Tibial nerve (tissue), 4 donors: ENCODE measurements around the gene TRPV5. TPM values are rescaled to one million over a fixed set of nuclear protein-coding genes. Genes with fewer than 3 reads are reported as not detected.

ENCODE experiments used
- DNase-seq, 2 donors: peaks; one replicate each; pipeline ENCODE4 v3.0.0-alpha.2; 2019; ENCODE audit warnings: low spot score in 2 of 2
- H3K27ac ChIP-seq, 4 donors: fragments of 200-600 bp; sonication (generic) in 3 of 4; one replicate each; pipeline ENCODE4 v1.5.1; 2017 to 2019; ENCODE audit warnings: mild to moderate bottlenecking in 1 of 4
- H3K27me3 ChIP-seq, 2 donors: fragments of 200-600 bp; sonication (generic) in 1 of 2; one replicate each; pipeline versions ENCODE4 v1.5.1 to v1.6.0; 2017 to 2019
- H3K36me3 ChIP-seq, 3 donors: fragments of 200-600 bp; sonication (generic); one replicate each; pipeline ENCODE4 v1.5.1; 2018 to 2019
- H3K4me1 ChIP-seq, 4 donors: fragments of 200-600 bp; sonication (generic) in 3 of 4; one replicate each; pipeline ENCODE4 v1.5.1; 2017 to 2019
- H3K4me3 ChIP-seq, 4 donors: fragments of 200-600 bp; sonication (generic) in 3 of 4; one replicate each; pipeline ENCODE4 v1.5.1; 2017 to 2019; ENCODE audit warnings: mild to moderate bottlenecking in 1 of 4, moderate library complexity in 1 of 4
- H3K9me3 ChIP-seq, 4 donors: fragments of 200-600 bp; sonication (generic) in 3 of 4; one replicate each; pipeline ENCODE4 v1.5.1; 2017 to 2019
- CTCF ChIP-seq, 5 experiments: fragments of 200-600 bp in 3 of 5; fragments of 450-650 bp in 2 of 5; sonication (generic) in 3 of 5; IDR thresholded peaks; one replicate each; pipeline ENCODE4 v1.5.1; 2016 to 2019; ENCODE audit warnings: antibody characterized with exemption in 5 of 5, mild to moderate bottlenecking in 3 of 5, moderate library complexity in 2 of 5
- EP300 ChIP-seq, 2 donors: sonication (generic); formaldehyde crosslinking; IDR thresholded peaks; one replicate each; pipeline ENCODE4 v1.6.1; 2017; ENCODE audit warnings: antibody characterized with exemption in 2 of 2, mild to moderate bottlenecking in 1 of 2
- POLR2A ChIP-seq, 2 donors: fragments of 450-650 bp; IDR thresholded peaks; one replicate each; pipeline ENCODE4 v1.6.1; 2017; ENCODE audit warnings: antibody characterized with exemption in 2 of 2, mild to moderate bottlenecking in 2 of 2, moderate library complexity in 2 of 2
- WGBS, 2 donors: methylation state at CpG; one replicate each; pipeline ENCODE4 v1.1.5; 2018; 5-methylcytosine and 5-hydroxymethylcytosine counted together
- total RNA-seq, 4 donors: library from RNA; depleted of rRNA; stranded (reverse); fragments of >200 nt; gene quantifications; one replicate each; pipeline ENCODE4 v1.1.0, GENCODE V29; 2016

TRPV5 gene
- total RNA-seq, 4 donors from 2014 or later, result 0.20 to 0.21 TPM; not detected in 2

DNA sequence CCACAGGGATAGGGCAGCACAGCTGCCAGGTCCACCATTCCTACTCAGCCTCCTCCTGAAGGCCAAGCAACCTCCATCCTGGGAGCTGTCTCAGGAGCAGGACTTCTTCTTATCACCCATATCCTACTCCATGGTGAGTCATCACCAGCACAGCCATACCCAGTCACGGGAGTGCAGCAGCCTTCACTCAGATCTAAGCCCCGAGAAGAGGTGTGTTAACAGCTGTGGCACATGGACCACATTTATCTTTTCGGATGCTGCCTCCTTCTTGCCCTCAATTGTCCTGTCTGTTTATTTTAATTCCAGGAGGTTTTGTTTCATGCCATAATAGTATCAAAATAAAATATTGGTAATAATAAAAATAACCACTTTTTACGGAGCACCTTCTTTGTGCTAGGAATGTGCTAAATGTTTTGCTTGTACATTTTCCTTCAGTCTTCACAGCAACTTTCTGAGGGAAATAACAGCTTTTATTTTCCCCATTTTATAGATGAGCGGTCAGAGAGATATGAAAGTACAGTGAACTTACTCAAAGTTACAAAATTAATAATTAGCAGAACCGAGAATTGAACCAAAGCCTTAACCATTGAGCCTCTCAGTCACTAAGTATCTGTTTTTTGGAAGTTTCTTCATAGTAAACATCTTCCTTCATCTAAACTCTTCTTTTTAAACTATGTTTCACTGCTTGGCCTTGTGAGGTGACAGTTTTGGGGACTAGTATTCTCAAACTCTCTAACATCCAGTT, 31.1 kb upstream of the TRPV5 start:
- Histone ChIP-seq H3K9me3 (no peaks in the 10 kb centered on the region), H3K36me3 (no peaks in the 10 kb centered on the region), H3K27ac (no peak overlapping the region), H3K27me3 (no peaks in the 10 kb centered on the region), H3K4me3 (no peak overlapping the region), H3K4me1 (no peaks in the 10 kb centered on the region)
- TF ChIP-seq EP300 (IDR thresholded peaks at IDR 0.05) (no peak), CTCF (IDR thresholded peaks at IDR 0.05) (no peak)
- 75 to 82% methylated on average over 6 of the region's 6 CpGs for WGBS, 2 donors
- no peak for DNase-seq

- Histone ChIP-seq H3K4me1 (no peaks in the 10 kb centered on the region), H3K36me3 (no peaks in the 10 kb centered on the region), H3K4me3 (no peak overlapping the region), H3K9me3 (no peaks in the 10 kb centered on the region), H3K27ac (no peak overlapping the region), H3K27me3 (no peaks in the 10 kb centered on the region)
- TF ChIP-seq CTCF (IDR thresholded peaks at IDR 0.05), result no peak
- 74 to 85% methylated on average over 2 of the region's 2 CpGs for WGBS, 2 donors
- no peak for DNase-seq
Observed at GRCh38 chr7:142963993-142964392, 30.4 kb upstream of the TRPV5 start.

GRCh38 chr7:142962991-142963390, 29.4 kb upstream of the TRPV5 start:
- no peaks in the 10 kb centered on the region for H3K9me3 ChIP-seq
- DNase-seq, result no peak
- H3K27ac ChIP-seq, result no peak overlapping the region
- TF ChIP-seq POLR2A (IDR thresholded peaks at IDR 0.05), result no peak
- no peak for TF ChIP-seq CTCF (IDR thresholded peaks at IDR 0.05)
- no peak for TF ChIP-seq EP300 (IDR thresholded peaks at IDR 0.05)
- WGBS, 2 donors, result 9 to 39% methylated on average over 1 of the region's 1 CpG
- H3K27me3 ChIP-seq, result no peaks in the 10 kb centered on the region
- H3K4me1 ChIP-seq, result no peaks in the 10 kb centered on the region
- H3K4me3 ChIP-seq, result no peak overlapping the region
- no peaks in the 10 kb centered on the region for H3K36me3 ChIP-seq

- TF ChIP-seq EP300 (IDR thresholded peaks at IDR 0.05) (no peak), CTCF (IDR thresholded peaks at IDR 0.05) (no peak), POLR2A (IDR thresholded peaks at IDR 0.05) (no peak)
- Histone ChIP-seq H3K4me1 (no peaks in the 10 kb centered on the region), H3K27ac (no peak within 1 kb of the TSS), H3K4me3 (no peak within 1 kb of the TSS), H3K27me3 (no peaks in the 10 kb centered on the region), H3K9me3 (no peaks in the 10 kb centered on the region), H3K36me3 (no peaks in the 10 kb centered on the region)
- no peak for DNase-seq
- WGBS, 2 donors, result 78 to 83% methylated on average over 9 of the region's 9 CpGs
Observed at GRCh38 chr7:142961973-142962926, 28.7 kb upstream of the TRPV5 start, which contains the start of gene KEL. Gene KEL (minus strand): TSS chr7:142962363. CDS start chr7:142962206, 157 bp downstream.

DNA sequence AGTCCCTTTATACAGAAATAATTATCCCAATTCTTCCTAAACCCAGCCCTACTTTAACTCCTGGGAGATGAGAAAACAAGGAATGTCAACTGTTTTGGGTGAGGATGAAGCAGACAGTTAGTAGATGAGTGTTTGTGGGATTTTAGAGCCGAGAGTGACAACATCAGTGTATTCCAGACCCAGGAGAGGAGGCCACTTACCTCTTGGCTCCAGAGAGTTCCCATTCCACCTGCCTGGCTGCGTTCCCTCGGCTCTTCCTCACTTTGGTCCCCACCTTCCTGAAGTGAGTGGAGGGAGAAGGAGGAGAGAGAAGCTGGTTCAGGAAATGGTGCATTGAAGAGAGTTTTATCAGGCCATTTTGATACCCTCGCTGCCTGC, 28.0 kb upstream of the TRPV5 start:
- H3K27me3 ChIP-seq, result no peaks in the 10 kb centered on the region
- TF ChIP-seq POLR2A (IDR thresholded peaks at IDR 0.05) (no peak), EP300 (IDR thresholded peaks at IDR 0.05) (no peak), CTCF (IDR thresholded peaks at IDR 0.05) (no peak)
- H3K27ac ChIP-seq, result no peak overlapping the region
- H3K9me3 ChIP-seq, result no peaks in the 10 kb centered on the region
- DNase-seq, result no peak
- no peaks in the 10 kb centered on the region for H3K4me1 ChIP-seq
- 85 to 89% methylated on average over 4 of the region's 4 CpGs for WGBS, 2 donors
- no peak overlapping the region for H3K4me3 ChIP-seq
- no peaks in the 10 kb centered on the region for H3K36me3 ChIP-seq
